IMR-90 (cell line): ENCODE results near the gene PSME2. TPM values are rescaled to one million over a fixed set of nuclear protein-coding genes. Genes with fewer than 3 reads are reported as not detected.

Experiments
- ATAC-seq: fragments of 200-7000 bp; cut with Tn5 transposase; 2 replicates; pipeline ENCODE4 v1.9.1; 2020; ENCODE audit warnings: low read depth, mild to moderate bottlenecking, moderate library complexity
- BruUV-seq: library from RNA; stranded (reverse); fragments of 400-500 nt; replicated peaks from 2 replicates; lab custom pipeline; 2021; lab: Mats Ljungman, UMichigan
- CTCF ChIA-PET: fragments of 300-600 bp; formaldehyde crosslinking; extraction: SDS; loops from one replicate; lab custom pipeline; 2021; ENCODE audit warnings: antibody characterized with exemption; lab: Yijun Ruan, JAX
- POLR2A ChIA-PET: fragments of 300-600 bp; sonication (Branson Sonifier 250); formaldehyde crosslinking; loops from one replicate; lab custom pipeline; 2022; ENCODE audit warnings: antibody characterized with exemption; ENCODE audit not compliant: unreplicated experiment; lab: Charles Lee
- DNase-seq: peaks from one replicate; pipeline ENCODE4 v3.0.0; 2013
- H2AFZ ChIP-seq: replicated peaks from 2 replicates; pipeline ENCODE3; 2013; ENCODE audit warnings: low read length, mild to moderate bottlenecking; ENCODE audit not compliant: poor library complexity
- H2AK5ac ChIP-seq: 2 replicates; pipeline ENCODE4 v1.6.1; 2013; ENCODE audit warnings: low read depth, low read length, inconsistent platforms
- H2AK9ac ChIP-seq: replicated peaks from 2 replicates; pipeline ENCODE3; 2013; ENCODE audit warnings: mild to moderate bottlenecking, low read depth, low read length, moderate library complexity; ENCODE audit not compliant: poor library complexity
- H2BK120ac ChIP-seq: 2 replicates; pipeline ENCODE4 v1.6.1; 2013; ENCODE audit warnings: low read depth, low read length, inconsistent platforms
- H2BK15ac ChIP-seq: 3 replicates; pipeline ENCODE4 v1.6.1; 2013; ENCODE audit warnings: low read depth, low read length, inconsistent platforms
- H2BK20ac ChIP-seq: 2 replicates; pipeline ENCODE4 v1.6.1; 2013; ENCODE audit warnings: low read depth, mild to moderate bottlenecking, inconsistent platforms, low read length, moderate library complexity
- H2BK5ac ChIP-seq: 2 replicates; pipeline ENCODE4 v1.6.1; 2013; ENCODE audit warnings: mild to moderate bottlenecking, low read depth, low read length, inconsistent platforms; ENCODE audit not compliant: poor library complexity, severe bottlenecking
- H3K14ac ChIP-seq: replicated peaks from 2 replicates; pipeline ENCODE4 v1.6.1; 2013; ENCODE audit warnings: low read depth, low read length, inconsistent platforms
- H3K18ac ChIP-seq: 2 replicates; pipeline ENCODE4 v1.6.1; 2013; ENCODE audit warnings: low read depth, low read length, control low read depth
- H3K23ac ChIP-seq: 2 replicates; pipeline ENCODE4 v1.6.1; 2013; ENCODE audit warnings: low read depth, low read length, inconsistent platforms
- H3K27ac ChIP-seq: 2 replicates; pipeline ENCODE4 v1.5.1; 2013; ENCODE audit warnings: mild to moderate bottlenecking, control low read depth, low read length; ENCODE audit not compliant: insufficient read depth
- H3K27me3 ChIP-seq: 2 replicates; pipeline ENCODE4 v1.6.1; 2013; ENCODE audit warnings: low read length; ENCODE audit not compliant: control insufficient read depth, insufficient read depth
- H3K36me3 ChIP-seq: 2 replicates; pipeline ENCODE4 v1.6.1; 2013; ENCODE audit warnings: low read length, mixed read lengths; ENCODE audit not compliant: control insufficient read depth, insufficient read depth
- H3K4ac ChIP-seq: 2 replicates; pipeline ENCODE4 v1.6.1; 2013; ENCODE audit warnings: low read depth, low read length, inconsistent platforms
- H3K4me1 ChIP-seq: 2 replicates; pipeline ENCODE4 v1.6.1; 2013; ENCODE audit warnings: low read length, mixed read lengths; ENCODE audit not compliant: control insufficient read depth, insufficient read depth
- H3K4me2 ChIP-seq: 2 replicates; pipeline ENCODE4 v1.6.1; 2013; ENCODE audit warnings: low read depth, mild to moderate bottlenecking, control low read depth, low read length, moderate library complexity
- H3K4me3 ChIP-seq: 2 replicates; pipeline ENCODE4 v1.5.1; 2013; ENCODE audit warnings: low read depth, mild to moderate bottlenecking, control low read depth, low read length, moderate library complexity; ENCODE audit not compliant: insufficient read depth
- H3K56ac ChIP-seq: 2 replicates; pipeline ENCODE4 v1.6.1; 2013; ENCODE audit warnings: low read length, inconsistent platforms; ENCODE audit not compliant: insufficient read depth; ENCODE audit errors: extremely low read depth
- H3K79me1 ChIP-seq, 2 experiments: 2 replicates each; pipeline ENCODE4 v1.6.1; 2013; ENCODE audit warnings: low read length in 2 of 2, inconsistent platforms in 1 of 2, low read depth in 1 of 2
- H3K9ac ChIP-seq: 2 replicates; pipeline ENCODE4 v1.6.1; 2013; ENCODE audit warnings: low read depth, low read length, control low read depth
- H3K9me1 ChIP-seq: 2 replicates; pipeline ENCODE4 v1.6.1; 2013; ENCODE audit warnings: low read length, inconsistent platforms; ENCODE audit not compliant: insufficient read depth
- H3K9me3 ChIP-seq: 2 replicates; pipeline ENCODE4 v1.6.1; 2013; ENCODE audit warnings: low read length; ENCODE audit not compliant: control insufficient read depth, insufficient read depth
- H4K20me1 ChIP-seq: 2 replicates; pipeline ENCODE4 v1.6.1; 2013; ENCODE audit warnings: low read length, inconsistent platforms; ENCODE audit not compliant: insufficient read depth
- H4K5ac ChIP-seq: 2 replicates; pipeline ENCODE4 v1.6.1; 2013; ENCODE audit warnings: mild to moderate bottlenecking, low read depth, low read length, control low read depth
- H4K8ac ChIP-seq, 2 experiments: 2 replicates each; pipeline ENCODE4 v1.6.1; 2013; ENCODE audit warnings: low read depth in 2 of 2, low read length in 2 of 2, control low read depth in 1 of 2, inconsistent platforms in 1 of 2
- H4K91ac ChIP-seq: 2 replicates; pipeline ENCODE4 v1.6.1; 2013; ENCODE audit warnings: low read depth, low read length, inconsistent platforms; ENCODE audit not compliant: insufficient read depth
- BHLHE40 ChIP-seq: fragments of 150-350 bp; IDR thresholded peaks from 2 replicates; pipeline ENCODE4 v1.6.1; 2016; ENCODE audit warnings: mild to moderate bottlenecking, low read depth, low read length
- CEBPB ChIP-seq: IDR thresholded peaks from 2 replicates; pipeline ENCODE4 v1.6.1; 2012; ENCODE audit warnings: low read depth, low read length, improper control_type of control experiment
- CHD1 ChIP-seq: IDR thresholded peaks from 2 replicates; pipeline ENCODE4 v1.6.1; 2012; ENCODE audit warnings: low read depth, low read length, improper control_type of control experiment
- ELK1 ChIP-seq: fragments of 150-350 bp; IDR thresholded peaks from 2 replicates; pipeline ENCODE4 v1.6.1; 2016; ENCODE audit warnings: low read depth, mild to moderate bottlenecking, low read length, moderate library complexity, borderline replicate concordance
- FOS ChIP-seq: fragments of 150-350 bp; IDR thresholded peaks from 2 replicates; pipeline ENCODE4 v1.6.1; 2016; ENCODE audit warnings: low read depth, low read length
- MAFK ChIP-seq: IDR thresholded peaks from 2 replicates; pipeline ENCODE4 v1.6.1; 2012; ENCODE audit warnings: low read depth, low read length, improper control_type of control experiment
- MAZ ChIP-seq: IDR thresholded peaks from 2 replicates; pipeline ENCODE4 v1.6.1; 2012; ENCODE audit warnings: low read depth, mild to moderate bottlenecking, low read length, improper control_type of control experiment, moderate library complexity, borderline replicate concordance
- MXI1 ChIP-seq: IDR thresholded peaks from 2 replicates; pipeline ENCODE4 v1.6.1; 2012; ENCODE audit warnings: low read depth, mild to moderate bottlenecking, low read length, moderate library complexity, borderline replicate concordance
- NFE2L2 ChIP-seq: fragments of 150-350 bp; IDR thresholded peaks from 2 replicates; pipeline ENCODE4 v1.6.1; 2016; ENCODE audit warnings: low read depth, mild to moderate bottlenecking, low read length
- POLR2A ChIP-seq: IDR thresholded peaks from 2 replicates; pipeline ENCODE4 v1.6.1; 2012; ENCODE audit warnings: mild to moderate bottlenecking, low read depth, low read length
- RAD21 ChIP-seq: IDR thresholded peaks from 2 replicates; pipeline ENCODE4 v1.6.1; 2012; ENCODE audit warnings: low read length, improper control_type of control experiment
- RCOR1 ChIP-seq: IDR thresholded peaks from 2 replicates; pipeline ENCODE4 v1.6.1; 2012; ENCODE audit warnings: mild to moderate bottlenecking, low read length, improper control_type of control experiment; ENCODE audit not compliant: insufficient replicate concordance
- RFX5 ChIP-seq: IDR thresholded peaks from 2 replicates; pipeline ENCODE4 v1.8.0; 2012; ENCODE audit warnings: low read depth, mild to moderate bottlenecking, low read length, moderate library complexity
- SMC3 ChIP-seq: fragments of 150-350 bp; IDR thresholded peaks from 2 replicates; pipeline ENCODE4 v1.6.1; 2016; ENCODE audit warnings: low read depth, mild to moderate bottlenecking, antibody characterized with exemption, low read length, moderate library complexity
- USF2 ChIP-seq: fragments of 150-350 bp; IDR thresholded peaks from 2 replicates; pipeline ENCODE4 v1.6.1; 2017; ENCODE audit warnings: mild to moderate bottlenecking, antibody characterized with exemption, low read length, low read depth
- WGBS, 2 experiments: methylation state at CpG; one replicate each; pipeline versions ENCODE4 v1.1.5 to v1.1.7; 2013; ENCODE audit warnings: missing lambda C conversion rate in 2 of 2; ENCODE audit not compliant: insufficient read length in 1 of 2; ENCODE audit errors: extremely low coverage in 2 of 2; 5-methylcytosine and 5-hydroxymethylcytosine counted together
- dilution Hi-C: fragments of 300-500 bp; cut with HindIII; formaldehyde crosslinking; loops from one replicate; pipeline ENCODE4 v1.14.3; 2018; ENCODE audit warnings: low sequenced_read_pairs; ENCODE audit not compliant: unreplicated experiment
- in situ Hi-C: fragments of 300-500 bp; cut with MboI; formaldehyde crosslinking; loops from 3 replicates; pipeline ENCODE4 v1.14.3; 2019; ENCODE audit warnings: low sequenced_read_pairs, inconsistent platforms, mixed read lengths
- intact Hi-C: fragments of 100-400 bp; cut with micrococcal nuclease; formaldehyde crosslinking; loops from 2 replicates; pipeline ENCODE4 v1.10.0; 2022
- polyA plus RNA-seq, 3 experiments: library from polyadenylated mRNA; depleted of rRNA; stranded (reverse); fragments of >200 nt; gene quantifications; 2 replicates each; pipeline ENCODE4 v1.2.3, GENCODE V29; 2012; ENCODE audit warnings: low replicate concordance in 1 of 3
- total RNA-seq: library from RNA; depleted of rRNA; stranded (reverse); fragments of >200 nt; gene quantifications from 2 replicates; pipeline ENCODE4 v1.2.3, GENCODE V29; 2012
- TF ChIP-seq, protein P1 (sequence below): conservative IDR thresholded peaks from 2 replicates; pipeline ENCODE4 v1.5.1; 2012; ENCODE audit warnings: mild to moderate bottlenecking, low read depth, low read length, improper control_type of control experiment

Gene PSME2
- total and polyA plus RNA-seq, 2 of the 4 experiments (the other 2 are of a cell fraction), result 104 to 141 TPM

- TF ChIP-seq CEBPB (no peak), POLR2A (no peak), SMC3 (no peak), RFX5 (no peak), USF2 (no peak), BHLHE40 (no peak), MAFK (no peak), FOS (no peak), NFE2L2 (no peak), RAD21 (no peak), ELK1 (no peak), MXI1 (no peak), CHD1 (no peak), MAZ (no peak), RCOR1 (no peak)
- TF ChIP-seq, protein P1, sequence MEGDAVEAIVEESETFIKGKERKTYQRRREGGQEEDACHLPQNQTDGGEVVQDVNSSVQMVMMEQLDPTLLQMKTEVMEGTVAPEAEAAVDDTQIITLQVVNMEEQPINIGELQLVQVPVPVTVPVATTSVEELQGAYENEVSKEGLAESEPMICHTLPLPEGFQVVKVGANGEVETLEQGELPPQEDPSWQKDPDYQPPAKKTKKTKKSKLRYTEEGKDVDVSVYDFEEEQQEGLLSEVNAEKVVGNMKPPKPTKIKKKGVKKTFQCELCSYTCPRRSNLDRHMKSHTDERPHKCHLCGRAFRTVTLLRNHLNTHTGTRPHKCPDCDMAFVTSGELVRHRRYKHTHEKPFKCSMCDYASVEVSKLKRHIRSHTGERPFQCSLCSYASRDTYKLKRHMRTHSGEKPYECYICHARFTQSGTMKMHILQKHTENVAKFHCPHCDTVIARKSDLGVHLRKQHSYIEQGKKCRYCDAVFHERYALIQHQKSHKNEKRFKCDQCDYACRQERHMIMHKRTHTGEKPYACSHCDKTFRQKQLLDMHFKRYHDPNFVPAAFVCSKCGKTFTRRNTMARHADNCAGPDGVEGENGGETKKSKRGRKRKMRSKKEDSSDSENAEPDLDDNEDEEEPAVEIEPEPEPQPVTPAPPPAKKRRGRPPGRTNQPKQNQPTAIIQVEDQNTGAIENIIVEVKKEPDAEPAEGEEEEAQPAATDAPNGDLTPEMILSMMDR, result no peak
- Histone ChIP-seq H4K8ac (no peak overlapping the region), H2BK120ac (no peak overlapping the region), H3K4me3 (no peak overlapping the region), H3K27ac (no peak overlapping the region), H2AK5ac (no peak overlapping the region), H3K23ac (no peak overlapping the region), H2BK20ac (no peak overlapping the region), H4K20me1 (no peaks in the 10 kb centered on the region), H4K91ac (no peak overlapping the region), H2BK5ac (no peak overlapping the region), H3K36me3 (peaks cover 35% of the 10 kb centered on the region), H4K5ac (no peak overlapping the region), H3K4ac (no peak overlapping the region), H3K9me3 (no peaks in the 10 kb centered on the region), H3K27me3 (no peaks in the 10 kb centered on the region), H3K79me1 (peaks cover 10 to 16% of the 10 kb centered on the region in 2 experiments; a peak in 2 of 4 replicates), H2AFZ (no peak overlapping the region), H2AK9ac (no peak overlapping the region), H3K18ac (no peak overlapping the region), H3K4me1 (peaks cover 3% of the 10 kb centered on the region; the same call in 1 of the 2 replicates), H3K14ac (no peak overlapping the region), H3K4me2 (no peak overlapping the region), H3K9ac (no peak overlapping the region), H2BK15ac (no peak overlapping the region), H3K9me1 (peaks cover 8% of the 10 kb centered on the region; the same call in 1 of the 2 replicates), H3K56ac (no peak overlapping the region)
- no peak for ATAC-seq
- dilution Hi-C loops, result no loop called here
- BruUV-seq, result no TSS peak
- WGBS, 2 experiments, result 100% methylated on average over 3 of the region's 6 CpGs; no CpG with 5 or more reads in 1 of the 2 experiments
- CTCF ChIA-PET, result no interaction called here
- intact Hi-C loops, result no loop called here
- in situ Hi-C loops, result no loop called here
- no peak for DNase-seq
- POLR2A ChIA-PET, result no interaction called here
Measured at GRCh38 chr14:24119691-24120090, 26.7 kb downstream of the PSME2 start.
